H4 (cell line): ENCODE data around the gene PIAS4. TPM values are rescaled to one million over a fixed set of nuclear protein-coding genes. Genes with fewer than 3 reads are reported as not detected.

Experiments
- DNase-seq: peaks from one replicate; pipeline ENCODE4 v3.0.0-alpha.2; 2015; ENCODE audit warnings: low spot score
- total RNA-seq: library from RNA; depleted of rRNA; stranded (reverse); fragments of >200 nt; shearing (Covaris generic); gene quantifications from 2 replicates; pipeline ENCODE4 v1.2.3, GENCODE V29; 2014

Gene PIAS4
- total RNA-seq, 1 experiment from 2014 or later = 5.7 TPM

DNA sequence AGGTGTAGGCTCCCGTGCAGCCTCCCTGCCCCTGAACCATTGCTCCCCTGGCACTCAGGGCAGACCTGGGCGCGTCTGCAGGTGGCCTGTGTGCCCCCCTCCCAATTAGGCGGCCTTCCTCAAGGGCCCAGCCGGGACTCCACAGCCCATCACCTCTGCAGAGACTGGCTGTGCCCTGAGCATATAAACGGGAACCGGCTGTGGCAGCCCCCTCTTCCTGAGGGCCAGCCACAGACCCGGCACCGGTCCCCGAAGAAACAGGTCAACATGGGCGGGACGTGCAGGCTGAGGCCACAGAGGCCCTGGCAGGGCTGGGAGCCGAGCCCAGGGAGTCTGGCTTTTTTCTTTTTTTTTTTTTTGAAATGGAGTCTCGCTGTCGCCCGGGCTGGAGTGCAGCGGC lies 12.0 kb downstream of the PIAS4 start:
- DNase-seq = no peak

DNA sequence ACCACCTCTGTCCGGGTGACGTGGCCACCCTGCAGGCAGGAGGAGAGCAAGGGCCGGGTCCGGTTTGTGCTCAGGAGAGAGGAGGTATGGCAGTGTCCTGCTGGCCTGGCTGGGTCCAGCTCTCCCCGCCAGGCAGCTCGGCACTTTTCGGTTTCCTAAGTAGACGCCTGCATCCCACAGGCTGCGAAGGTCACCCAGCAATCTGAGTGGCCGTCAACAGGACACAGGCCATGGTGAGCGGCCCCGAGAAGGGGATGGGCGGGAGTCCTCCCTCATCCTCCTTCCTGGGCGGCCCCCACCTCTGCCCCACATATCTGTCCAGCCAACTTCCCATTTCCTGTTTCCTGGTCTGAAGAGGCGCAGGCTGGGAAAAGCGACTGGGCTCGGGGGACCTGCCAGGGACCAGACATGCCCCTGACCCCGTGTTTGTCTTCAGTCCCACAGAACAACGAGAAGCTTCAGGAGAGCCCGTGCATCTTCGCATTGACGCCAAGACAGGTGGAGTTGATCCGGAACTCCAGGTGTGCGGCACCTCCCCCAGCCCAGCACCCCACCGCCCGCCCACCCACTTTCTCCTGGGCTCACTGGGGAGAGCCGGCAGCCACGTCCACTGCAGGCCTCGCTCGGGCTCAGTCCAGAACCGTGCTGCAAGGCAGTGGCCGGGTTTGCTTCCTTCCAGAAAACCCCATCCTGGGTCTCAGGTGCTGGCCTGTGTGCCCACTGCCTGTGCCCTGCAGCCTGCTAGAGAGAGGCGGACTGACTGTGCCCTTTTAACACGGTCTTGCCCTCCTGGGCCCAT lies 16.3 kb downstream of the PIAS4 start:
- DNase-seq = no peak

DNA sequence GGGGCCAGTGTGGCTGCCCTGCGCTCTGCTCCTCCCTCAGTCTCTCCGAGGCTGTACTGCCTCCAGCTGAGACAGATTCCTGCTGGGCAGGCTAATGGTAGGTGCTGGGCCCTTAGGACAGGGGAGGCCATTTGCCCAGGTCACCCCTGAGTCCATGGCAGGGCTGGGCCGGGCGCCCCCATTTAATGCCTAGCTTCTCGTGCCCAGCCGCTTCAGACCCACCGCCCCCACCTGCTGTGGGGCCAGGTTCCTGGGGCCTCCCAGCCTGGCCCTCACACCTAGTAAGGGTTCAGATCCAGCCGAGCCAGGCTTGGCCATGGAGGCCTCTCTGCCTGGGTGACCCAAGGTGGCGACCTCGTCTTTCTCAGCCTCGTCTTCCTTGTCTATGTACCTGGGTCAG lies 17.8 kb downstream of the PIAS4 start:
- no peak for DNase-seq

DNA sequence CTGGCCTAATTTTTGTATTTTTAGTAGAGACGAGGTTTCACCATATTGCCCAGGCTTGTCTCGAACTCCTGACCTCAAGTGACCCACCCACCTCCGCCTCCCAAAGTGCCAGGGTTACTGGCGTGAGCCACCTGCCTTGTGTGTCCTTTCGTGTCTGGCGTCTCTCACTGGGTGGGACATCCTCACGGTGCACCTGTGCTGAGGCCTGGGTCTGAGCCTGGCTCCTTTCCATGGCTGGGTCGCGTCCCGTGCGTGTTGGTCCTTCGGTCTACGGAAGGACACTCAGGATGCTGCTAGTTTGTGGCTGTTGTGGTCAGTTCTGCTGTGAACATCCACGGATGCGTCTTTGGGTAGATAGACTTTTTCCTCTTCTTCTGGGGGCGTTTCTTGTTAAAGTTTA lies 19.6 kb downstream of the PIAS4 start:
- no peak for DNase-seq

DNA sequence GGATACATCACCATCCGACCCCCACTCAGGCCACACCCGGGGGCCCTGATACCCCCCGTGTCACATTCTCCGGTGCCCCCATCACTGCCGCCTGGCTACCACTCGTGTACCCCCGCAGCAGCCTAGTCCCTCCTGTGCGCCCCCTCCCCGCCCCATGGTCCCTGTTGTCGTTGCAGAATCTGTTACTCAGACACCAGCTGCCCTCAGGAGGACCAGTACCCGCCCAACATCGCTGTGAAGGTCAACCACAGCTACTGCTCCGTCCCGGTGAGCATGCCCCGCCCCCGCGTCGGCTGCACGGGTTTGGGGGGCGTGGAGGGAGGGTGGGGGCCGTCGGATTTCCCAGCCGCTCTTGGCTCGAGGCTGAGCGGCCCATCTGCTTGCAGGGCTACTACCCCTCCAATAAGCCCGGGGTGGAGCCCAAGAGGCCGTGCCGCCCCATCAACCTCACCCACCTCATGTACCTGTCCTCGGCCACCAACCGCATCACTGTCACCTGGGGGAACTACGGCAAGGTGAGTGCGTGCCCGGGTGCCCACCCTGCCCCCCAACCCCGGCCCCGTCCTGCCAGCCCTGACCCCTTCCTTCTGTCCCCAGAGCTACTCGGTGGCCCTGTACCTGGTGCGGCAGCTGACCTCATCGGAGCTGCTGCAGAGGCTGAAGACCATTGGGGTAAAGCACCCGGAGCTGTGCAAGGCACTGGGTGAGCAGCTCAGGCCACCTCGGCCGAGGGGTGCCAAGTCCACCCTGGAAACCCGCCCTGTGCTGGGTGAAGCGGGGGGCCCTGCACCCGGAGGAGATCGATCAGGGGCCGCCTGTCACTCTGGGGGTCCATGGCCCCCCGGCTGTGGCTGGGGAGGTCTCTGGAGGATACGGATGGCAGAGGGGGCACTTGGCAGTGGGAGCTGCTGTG lies 21.1 kb downstream of the PIAS4 start:
- no peak for DNase-seq

DNA sequence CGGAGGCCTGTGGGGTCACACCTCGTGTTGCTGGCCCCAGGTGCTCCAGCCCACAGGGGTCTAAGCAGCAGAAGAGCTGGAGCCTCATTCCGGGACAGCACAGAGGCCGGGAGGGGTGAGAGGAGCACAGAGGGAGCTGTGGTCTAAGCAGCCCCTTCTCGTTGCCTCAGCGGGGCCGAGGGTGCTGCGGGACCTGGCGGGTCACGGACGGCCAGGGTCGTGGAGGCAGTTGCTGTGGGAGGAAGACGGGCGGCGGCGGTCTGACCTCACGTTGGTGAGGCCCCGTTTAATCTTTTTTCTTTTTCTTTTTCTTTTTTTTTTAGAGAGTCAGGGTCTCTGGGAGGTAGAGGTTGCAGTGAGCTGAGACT lies 21.7 kb downstream of the PIAS4 start:
- no peak for DNase-seq

DNA sequence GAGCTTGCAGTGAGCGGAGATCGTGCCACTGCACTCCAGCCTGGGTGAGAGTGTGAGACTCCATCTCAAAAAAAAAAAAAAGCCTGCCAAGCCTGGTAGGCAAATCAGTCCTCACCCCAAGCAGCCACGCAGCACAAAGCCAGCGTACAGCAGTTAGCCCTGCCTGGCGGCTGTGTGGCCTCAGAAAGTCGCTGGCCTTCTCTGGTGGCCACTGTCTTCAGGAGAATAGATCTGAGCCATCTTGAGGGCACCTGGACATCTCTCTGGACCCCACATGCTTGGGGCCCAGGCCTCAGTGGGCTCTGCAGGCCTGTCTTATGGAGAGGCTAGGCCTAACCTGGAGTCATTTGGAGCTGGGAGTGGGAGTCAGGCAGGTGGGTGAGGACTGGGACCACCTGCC lies 23.0 kb downstream of the PIAS4 start:
- no peak for DNase-seq

DNA sequence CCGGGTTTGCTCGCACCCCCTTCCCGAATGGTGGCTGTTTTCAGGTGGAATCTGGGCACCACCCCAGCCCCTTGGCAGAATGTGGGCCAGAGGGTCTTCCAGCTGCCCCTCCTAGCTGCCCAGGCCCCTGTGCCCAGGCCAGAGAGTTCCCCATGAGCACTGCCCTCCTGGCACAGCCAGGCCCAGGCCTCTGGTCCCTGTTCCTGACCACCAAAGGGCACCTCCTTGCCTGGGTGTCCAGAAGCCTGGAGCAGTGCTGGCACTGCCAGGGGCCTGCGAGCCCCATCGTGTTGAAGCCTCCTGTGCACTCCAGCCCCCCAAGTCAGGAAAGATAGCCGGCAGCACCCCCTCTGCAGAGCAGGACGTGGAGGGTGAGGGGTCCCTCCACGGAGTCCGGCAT lies 23.4 kb downstream of the PIAS4 start:
- DNase-seq = no peak

DNA sequence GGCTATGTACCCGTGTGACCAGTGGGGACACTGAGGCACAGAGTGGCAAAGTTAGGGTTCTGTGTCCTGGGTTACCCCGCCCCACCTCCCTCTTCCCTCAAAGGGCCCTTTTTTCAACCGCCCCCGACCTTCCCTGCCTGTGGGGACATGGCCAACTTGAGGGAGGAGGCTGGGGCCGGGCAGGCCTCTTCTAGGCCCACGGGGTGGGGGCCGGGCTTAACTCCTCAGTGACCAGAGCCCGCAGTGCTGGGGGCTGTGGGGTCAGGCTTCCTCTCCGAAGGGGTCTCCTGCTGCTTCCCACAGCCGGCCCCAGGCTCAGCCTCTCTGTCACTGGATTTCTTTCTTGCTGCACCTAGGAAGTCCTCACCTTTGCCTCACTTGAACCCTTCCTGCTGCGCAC lies 23.9 kb downstream of the PIAS4 start:
- DNase-seq = no peak

DNA sequence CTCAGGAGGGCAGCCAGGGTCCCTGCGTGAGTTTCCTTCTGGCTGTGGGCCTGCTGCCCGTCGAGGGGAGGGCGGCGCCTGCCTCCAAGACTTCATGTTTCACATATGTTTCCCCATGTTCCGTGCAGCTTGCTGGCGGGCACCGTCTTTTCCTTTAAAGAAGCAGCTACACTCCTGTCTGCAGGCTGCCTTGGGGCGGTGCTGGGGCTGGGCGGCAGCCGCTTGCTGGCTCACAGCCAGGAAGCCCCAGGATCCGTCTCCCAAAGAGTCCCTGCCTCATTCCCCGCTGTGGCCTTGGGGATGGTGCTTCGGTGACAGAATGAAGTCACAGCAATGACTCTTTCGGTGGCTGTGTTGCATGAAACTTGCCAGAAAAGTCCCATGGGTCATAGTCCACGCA lies 24.9 kb downstream of the PIAS4 start:
- DNase-seq = no peak

DNA sequence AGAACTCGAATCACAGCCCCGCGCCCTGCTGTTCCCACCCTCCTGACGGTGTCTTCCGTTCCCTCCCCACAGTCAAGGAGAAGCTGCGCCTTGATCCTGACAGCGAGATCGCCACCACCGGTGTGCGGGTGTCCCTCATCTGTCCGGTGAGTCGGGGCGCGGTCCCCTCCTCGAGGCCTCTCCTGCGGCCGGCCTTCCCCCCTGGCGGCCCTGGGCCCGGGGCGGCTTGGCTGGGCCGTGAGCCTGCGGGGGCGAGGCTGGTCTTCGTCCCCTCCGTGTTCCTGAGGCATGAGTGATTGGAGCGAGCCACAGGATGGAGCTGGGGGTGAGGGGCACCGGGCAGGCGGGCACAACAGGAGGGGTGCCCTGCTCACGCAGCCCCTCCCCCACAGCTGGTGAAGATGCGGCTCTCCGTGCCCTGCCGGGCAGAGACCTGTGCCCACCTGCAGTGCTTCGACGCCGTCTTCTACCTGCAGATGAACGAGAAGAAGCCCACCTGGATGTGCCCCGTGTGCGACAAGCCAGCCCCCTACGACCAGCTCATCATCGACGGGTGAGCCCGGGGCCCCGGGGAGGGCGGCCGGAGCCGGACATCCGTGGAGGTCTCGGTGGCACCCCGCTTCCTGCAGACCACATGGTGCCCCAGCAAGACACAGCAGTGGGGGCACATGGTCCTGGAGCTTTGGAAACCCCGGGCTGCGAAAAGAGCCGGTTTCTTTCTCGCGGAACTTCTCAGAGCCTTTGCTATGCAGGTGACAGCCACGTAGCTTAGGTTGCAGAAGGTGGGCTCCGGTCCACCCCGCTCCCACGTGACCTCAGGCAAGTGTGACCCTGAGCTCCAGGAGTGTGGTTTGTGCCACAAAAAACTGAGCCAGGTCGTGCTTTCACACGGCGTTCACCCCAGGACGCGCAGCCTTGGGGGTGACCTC lies 25.8 kb downstream of the PIAS4 start:
- no peak for DNase-seq

DNA sequence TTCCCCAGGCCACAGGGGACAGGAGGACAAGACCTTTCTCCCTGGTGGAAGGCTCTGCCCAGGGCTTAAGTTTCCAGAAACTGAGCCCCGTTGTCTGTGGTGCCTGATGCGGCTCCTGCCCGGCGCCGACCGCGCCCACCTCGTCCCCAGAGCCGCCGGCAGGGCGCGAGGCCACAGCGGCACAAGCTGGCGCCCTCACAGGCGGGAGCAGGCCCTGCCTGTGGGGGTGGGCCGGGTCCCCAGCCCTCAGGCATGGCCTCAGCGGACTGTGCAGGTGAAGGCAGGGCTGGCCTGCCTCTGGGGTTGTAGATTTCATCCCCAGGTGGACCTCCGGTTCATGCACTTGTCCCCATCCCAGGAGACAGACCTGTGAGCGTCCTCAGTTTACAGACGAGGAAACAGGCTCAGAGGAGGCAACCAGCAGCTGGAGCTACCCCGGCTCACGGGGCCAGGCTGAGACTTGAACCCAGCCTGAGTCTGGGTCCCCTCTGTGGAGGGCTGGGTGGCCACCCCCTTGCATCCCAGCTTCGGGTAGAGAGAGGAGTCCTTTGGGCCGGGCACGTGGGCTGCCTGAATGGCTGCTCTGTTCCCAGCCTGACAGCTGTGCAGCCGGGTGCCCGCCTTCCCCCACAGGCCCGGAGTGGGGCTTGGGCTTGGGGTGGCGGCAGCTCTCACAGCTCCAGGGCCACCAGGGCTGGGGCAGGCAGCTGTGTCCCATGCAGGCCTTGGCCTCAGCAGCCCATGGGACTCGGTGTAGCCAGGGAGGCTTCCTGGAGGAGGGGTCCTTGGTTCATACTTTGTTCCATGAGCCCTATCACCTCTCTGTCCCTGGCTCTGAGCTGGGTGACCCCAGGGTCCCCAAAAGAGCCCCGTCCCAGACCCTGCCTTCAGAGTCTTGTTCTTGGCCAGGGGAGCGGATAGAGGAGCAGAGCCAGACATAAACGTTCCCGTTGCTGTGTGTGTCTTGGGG lies 26.8 kb downstream of the PIAS4 start:
- no peak for DNase-seq

DNA sequence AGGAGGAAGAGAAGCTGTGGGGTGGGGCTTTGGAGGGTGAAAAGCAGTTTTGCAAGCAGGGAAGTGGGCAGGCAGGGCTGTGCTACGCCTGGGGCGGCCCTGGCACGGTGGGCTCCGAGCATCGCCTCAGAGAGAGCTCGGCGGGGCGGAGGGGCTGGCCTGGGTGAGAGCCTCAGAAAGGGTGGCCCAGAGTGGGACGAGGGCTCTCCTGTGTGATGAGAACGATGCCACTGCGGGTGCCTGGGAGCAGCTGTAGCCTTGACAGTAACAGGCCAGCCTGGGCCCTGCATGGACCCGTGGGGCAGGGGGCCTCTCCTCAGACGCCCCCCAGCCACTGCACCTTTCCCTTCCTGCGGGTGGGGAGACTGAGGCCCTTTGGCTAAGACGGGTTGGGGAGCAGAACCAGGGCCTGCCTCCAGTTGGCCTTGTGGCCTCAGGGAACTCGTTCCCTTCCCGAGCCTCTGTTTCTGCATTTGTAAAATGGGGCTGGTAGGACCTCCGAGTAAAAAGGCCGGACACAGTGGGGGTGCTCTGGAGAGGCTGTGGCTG lies 27.6 kb downstream of the PIAS4 start:
- no peak for DNase-seq

DNA sequence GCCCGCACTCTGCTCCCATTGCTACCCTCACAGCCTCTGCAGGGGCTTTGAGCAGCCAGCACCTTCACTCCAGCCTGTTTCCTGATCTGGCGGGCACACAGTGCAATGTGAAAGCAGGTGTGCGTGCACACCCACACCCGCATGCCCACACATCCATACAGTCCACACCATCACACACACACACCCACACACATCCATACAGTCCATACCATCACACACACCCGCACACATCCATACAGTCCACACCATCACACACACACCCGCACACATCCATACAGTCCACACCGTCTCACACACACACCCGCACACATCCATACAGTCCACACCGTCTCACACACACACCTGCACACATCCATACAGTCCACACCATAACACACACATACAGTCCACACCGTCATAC lies 28.0 kb downstream of the PIAS4 start:
- no peak for DNase-seq

DNA sequence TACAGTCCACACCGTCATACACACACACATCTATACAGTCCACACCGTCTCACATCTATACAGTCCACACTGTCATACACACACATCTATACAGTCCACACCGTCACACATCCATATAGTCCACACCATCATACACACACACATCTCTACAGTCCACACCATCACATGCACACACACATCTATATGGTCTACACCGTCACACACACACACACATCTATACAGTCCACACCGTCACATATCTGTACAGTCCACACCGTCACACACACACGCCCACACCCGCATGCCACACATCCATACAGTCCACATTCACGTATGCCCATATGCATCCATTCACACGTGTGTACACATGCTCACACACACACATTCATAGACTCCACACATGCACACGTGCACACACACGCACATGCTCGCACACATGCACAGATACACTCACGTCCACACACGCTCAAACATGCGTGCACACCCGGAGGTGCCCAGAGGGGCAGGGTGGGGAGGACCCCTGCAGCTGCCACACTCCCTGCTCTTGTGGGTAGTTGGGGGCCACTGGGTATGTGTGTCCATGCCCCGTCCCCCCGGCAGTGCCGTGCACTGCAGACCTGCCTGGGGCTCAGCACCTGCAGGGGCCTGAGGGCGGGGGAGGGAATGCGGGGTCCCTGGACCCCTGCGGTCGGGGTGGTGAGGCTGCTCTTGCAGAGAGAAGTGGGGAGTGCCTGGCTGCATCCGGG lies 29.2 kb downstream of the PIAS4 start:
- no peak for DNase-seq

DNA sequence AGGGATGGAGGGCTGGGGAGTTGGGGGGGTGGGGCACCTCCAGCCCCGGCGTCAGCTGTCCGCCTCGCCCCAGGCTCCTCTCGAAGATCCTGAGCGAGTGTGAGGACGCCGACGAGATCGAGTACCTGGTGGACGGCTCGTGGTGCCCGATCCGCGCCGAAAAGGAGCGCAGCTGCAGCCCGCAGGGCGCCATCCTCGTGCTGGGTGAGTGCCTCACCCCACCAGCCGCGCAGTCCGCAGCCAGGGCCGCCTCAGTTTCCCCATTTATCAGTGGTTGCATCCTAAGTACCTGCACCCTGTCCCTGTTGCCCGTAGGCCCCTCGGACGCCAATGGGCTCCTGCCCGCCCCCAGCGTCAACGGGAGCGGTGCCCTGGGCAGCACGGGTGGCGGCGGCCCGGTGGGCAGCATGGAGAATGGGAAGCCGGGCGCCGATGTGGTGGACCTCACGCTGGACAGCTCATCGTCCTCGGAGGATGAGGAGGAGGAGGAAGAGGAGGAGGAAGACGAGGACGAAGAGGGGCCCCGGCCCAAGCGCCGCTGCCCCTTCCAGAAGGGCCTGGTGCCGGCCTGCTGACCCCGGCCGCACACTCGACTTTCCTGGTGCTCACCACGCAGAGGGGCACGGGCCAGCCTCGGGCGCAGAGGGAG lies 29.9 kb downstream of the PIAS4 start:
- DNase-seq = no peak

DNA sequence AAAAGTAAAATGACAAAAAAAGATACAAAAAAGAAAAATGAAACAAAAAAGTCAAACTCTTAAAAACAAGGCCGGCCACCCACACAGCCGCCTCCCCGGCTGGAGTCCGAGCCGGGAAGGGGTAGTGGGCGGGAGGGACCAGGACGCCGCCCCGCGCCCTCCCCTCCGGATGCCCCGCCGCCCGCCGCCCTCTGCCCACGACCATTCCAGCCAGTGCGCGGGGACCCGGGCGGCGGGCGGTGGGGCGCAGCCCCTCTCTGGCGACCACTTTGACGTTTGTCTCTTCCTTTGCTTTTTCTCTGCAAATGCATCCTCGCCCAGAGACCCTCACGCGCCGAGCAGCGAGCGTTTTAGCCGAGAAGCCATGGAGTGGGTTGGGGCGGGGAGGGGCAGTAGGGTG lies 30.5 kb downstream of the PIAS4 start:
- DNase-seq = no peak

DNA sequence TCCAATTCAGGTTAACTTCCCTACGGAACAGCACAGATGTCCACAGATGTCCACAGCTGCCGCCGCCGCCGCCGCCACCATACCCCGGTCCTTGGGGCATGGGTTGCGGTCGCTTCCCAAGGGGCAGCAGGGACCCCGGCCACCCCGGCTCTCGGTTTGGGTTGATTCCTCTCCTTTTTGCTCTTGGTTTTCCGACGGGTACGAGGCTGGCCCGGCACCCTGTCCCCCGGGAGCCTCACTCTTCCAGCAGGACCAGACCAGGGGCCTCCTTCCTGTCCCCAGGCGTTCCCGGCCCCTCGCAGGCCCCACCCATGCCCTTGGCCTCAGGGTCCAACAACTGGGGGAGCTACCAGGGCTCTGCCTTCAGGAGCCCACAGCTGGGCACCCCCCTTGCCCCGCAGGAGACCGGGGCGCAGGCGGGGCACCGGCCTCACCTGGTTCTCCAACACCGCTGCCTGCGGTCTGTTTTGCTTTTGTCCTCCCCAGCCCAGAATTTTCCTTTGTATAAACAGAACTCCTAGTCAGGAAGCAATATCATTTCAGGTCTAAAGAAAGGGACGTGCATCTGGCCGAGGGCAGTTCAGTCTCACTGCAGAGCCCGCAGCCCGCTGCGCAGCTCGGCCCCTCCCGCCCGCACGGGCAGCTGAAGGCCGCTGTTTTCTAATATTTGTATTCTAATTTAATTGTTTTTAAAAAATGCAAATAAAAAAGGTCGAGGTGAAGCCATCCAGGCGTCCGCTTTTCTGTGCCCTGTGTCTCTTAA lies 31.3 kb downstream of the PIAS4 start:
- DNase-seq = no peak
